ENCODE data around the gene SMYD3.

Gene SMYD3

GRCh38 chr1:245878585-245878984 is 628.5 kb downstream of the SMYD3 start:
- no peak for DNase-seq

DNA sequence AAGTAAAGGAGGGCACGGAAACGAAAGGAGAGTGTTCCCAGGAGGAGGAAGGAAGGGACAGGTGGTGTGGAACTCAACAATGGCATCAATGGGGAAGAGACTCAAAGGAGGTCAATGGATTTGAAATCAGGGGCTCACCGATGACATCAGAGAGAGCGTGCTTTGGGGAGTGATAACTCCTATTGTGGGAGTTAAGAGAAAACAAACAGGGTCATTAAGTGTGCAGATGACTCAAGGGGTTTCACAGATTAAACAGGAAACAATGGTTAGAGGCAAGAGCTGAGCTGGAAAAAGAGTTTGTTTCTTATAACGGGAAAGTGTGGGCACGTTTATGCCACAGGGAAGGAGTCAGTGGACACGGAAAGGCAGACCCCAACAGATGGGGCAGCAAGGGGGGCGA is 629.1 kb downstream of the SMYD3 start:
- DNase-seq, result no peak

- no peak for DNase-seq
These were observed 630.5 kb downstream of the SMYD3 start for GRCh38 chr1:245876586-245876985.

DNA sequence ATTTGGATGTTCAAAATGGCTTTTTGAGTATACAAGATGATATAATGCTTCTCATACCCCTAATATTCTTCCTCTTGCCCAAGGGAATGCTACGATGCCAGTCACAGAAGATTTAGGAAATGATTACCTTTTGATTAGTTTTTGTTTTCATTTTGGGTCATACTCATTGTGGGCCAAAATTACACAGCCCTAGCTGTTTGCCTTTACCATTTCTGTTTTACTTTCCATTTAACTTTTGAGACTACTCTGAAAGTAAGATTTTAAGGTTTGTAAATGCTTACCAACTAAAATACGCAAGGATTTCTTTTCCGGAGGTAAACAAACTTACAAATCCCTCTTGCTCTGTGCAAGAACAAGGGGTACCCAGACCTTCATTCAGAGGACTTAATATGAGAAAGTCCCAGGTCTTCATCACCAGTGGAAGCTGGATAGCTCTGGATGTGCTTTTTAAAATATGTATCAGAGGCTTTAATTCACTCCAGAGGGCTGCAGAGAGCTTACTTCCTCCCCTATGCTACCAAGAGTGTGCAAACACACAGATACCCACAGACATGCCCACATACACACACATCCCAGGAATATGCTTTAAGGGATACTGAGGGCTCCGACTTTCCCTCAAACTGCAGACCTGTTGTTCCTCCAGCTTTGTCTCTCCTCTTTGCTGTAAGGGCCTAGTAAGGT is 631.4 kb downstream of the SMYD3 start:
- no peak for DNase-seq

GRCh38 chr1:245874942-245875580 is 632.0 kb downstream of the SMYD3 start:
- DNase-seq, result no peak

DNA sequence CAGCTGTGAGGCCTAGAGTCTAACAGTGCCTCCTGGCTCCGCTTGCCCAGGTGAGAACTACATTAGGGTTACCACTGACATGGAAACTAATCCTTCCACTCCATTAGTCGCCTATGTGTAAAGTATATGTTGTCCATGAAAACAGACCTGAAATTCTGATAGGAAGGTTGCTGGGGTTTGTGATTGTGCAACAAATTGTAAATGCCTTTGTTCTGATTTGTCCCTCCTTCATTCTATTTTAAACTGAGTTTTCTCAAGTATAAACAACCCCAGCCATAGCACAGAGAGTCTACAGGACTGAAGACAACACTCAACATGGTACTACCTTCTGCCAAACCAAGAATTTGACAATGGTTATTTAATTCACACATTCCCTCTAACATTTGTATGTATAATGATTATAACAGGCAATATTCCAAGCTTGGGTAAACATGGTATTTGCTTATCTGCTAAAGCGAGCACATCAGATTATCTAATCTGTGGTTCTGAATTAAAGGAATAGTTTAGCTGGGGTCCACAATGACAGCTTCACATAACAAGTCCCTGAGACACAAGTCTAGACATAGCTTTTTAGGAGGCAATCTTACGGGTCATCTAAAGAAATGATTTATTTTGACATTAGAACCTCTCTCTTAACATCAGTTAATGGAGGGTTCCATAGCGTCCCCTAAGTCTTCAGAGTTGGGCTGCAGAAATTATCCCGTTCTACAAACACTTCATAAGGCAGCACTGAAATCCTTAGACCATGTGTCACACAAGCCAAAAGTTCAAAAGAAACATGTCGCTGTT is 633.0 kb downstream of the SMYD3 start:
- no peak for DNase-seq

DNA sequence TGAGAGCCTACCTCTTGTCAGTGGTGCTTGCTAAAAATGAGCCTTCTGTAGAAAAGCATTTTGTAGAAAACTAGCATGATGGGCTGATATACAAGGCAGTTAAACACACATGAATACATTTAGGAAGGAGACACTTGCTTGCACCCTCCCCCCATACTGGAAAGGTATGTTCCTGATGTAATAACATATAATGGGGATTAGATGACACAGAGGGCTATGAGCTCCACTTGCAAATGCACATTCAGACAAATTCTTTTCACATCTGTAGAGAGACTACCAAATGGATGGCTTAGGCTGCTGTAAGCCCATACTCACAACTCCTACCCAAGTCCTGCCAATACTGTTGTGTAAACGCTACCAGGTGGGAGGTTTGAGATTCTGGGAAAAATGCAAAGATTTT is 634.0 kb downstream of the SMYD3 start:
- no peak for DNase-seq

- DNase-seq, result no peak
These were observed 634.6 kb downstream of the SMYD3 start for GRCh38 chr1:245872475-245872874.

GRCh38 chr1:245871915-245872314 is 635.2 kb downstream of the SMYD3 start:
- DNase-seq, result no peak

GRCh38 chr1:245871191-245871590 is 635.9 kb downstream of the SMYD3 start:
- no peak for DNase-seq

DNA sequence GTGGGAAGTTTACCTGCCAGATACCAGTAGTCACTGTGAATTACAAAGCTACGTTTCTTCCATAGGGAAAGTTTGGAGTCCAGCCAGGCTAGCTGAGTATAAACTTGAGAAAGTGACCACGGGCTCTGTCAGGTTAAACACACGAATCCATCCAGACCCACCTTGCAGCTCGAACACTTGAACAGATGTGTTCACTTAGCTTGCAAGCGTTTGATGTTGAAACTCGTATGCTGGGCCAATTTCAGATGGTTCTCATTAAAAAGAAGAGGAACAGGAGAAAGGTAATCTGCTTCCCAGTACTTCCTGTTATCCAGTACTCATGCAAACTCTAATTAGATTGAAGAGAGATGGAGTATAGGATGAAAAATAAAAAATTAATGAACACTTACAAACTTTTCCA is 636.4 kb downstream of the SMYD3 start:
- no peak for DNase-seq

DNA sequence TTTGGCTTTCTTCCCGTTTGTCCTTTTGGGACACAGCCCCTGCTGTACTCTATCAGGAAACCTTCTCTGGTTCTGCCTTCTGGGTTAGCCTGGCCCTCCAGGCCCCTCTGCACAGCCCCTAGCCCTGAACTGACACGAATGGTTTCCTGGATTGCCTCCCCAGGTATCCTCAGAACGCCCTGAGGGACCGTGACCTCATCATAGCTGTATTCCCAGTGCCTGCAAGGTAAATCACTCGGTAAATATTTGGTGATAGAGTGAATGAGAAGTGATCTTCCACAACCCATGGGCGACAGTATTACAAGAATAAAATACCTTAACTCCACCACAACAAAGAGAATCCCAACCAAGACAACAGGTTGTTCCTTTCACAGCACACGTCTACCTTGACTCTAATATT is 637.2 kb downstream of the SMYD3 start:
- no peak for DNase-seq

- no peak for DNase-seq
These were observed 639.3 kb downstream of the SMYD3 start for GRCh38 chr1:245867738-245868137.

GRCh38 chr1:245864872-245865271 is 642.2 kb downstream of the SMYD3 start:
- no peak for DNase-seq

GRCh38 chr1:245863566-245864184 is 643.4 kb downstream of the SMYD3 start:
- no peak for DNase-seq

DNA sequence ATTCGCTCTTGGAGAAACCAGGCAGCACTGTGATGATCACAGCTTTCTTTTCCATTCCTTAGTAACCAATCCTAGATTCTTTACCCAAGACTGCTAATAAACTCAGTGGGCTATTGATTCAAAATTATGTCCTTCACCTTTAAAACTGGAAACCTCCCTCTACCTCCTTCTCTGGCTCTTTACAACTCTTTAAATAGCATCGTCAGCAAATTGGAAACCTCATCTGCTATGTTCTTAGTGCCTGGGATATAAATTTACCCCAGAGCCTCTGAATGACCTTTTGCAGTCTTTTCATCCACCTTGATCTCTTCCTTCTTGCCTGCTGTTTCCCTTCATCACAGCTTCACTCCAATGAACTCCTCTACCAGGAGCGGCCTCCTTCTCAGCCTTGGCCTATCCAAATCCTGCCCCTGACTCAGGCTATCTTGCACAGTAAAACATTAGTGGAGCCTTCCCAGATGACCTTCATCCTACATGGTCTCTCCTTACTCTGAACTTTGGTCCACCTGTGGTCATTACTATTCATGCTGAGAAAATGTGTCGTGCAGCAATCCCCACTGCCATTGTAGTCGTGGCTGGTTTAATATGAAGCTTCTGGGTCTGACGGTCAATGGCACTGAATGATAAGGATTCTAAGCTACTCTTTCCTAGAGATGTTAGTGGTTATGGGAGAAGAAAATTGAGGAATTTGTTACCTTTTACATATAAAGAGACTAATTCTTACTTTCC is 644.1 kb downstream of the SMYD3 start:
- DNase-seq, result no peak

GRCh38 chr1:245860657-245861544 is 646.2 kb downstream of the SMYD3 start:
- DNase-seq, result no peak

DNA sequence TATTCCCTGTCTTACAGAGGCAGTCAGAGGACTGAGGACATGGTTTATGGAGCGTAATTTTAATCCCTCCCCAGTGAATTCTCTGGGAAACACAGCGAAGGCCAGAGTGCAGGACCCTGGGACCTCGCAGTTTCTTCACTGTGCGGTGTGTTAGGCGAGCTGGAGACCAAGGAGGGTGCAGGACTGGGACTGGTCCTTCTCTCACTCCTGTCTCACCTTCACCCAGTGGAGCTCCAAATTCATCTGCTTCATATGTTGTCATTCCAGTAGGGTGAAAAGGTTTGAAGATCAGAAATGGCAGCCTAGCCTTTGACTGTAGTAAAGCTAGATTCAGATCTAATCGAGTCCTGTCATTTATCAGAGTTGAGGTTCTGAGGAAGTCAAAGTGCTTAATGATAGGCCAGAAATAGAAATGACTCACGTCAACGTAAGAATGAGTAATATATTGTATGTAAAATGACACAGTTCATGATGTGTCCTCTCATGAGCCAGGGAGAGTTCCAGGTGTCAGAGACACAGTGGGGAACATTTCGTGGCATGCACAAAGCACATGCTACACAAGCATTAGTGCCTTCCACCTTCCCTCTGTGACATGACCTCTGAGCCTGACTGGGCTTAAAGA is 647.5 kb downstream of the SMYD3 start:
- no peak for DNase-seq

DNA sequence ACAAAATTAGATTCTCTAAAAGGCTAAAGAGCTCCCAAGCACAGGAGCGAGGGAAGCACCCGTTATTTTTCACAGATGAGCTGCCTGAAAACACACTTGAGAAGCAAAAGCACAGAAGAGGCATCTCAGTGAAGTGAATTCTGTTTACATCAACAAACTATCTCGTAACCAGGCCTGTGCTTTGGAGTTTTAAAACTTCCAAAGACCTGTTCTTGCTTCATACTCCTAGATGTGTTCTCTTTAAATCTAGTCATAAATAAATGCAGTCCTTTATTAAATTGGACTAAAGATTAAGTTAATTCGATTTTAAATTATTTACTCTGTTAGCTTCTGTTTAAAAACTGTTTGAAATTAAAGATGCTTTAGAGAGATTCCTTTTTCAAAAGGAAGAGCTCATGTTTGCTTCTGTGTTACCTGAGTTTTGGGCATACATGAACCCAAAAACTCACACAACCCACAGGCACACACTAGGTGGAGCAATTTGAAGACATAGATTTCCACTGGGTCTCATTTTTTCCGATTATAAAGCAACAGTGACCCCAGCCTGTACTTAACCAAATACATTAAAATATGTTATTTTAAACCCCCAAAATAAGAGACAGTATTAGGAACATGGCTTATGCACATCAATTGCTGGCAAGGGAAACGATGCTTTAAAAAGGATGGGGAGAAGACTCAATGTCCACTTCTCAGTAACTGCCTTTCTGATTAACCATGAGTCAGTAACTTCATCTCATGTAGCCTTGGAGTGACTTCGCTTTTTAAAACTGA is 648.2 kb downstream of the SMYD3 start:
- DNase-seq, result no peak

DNA sequence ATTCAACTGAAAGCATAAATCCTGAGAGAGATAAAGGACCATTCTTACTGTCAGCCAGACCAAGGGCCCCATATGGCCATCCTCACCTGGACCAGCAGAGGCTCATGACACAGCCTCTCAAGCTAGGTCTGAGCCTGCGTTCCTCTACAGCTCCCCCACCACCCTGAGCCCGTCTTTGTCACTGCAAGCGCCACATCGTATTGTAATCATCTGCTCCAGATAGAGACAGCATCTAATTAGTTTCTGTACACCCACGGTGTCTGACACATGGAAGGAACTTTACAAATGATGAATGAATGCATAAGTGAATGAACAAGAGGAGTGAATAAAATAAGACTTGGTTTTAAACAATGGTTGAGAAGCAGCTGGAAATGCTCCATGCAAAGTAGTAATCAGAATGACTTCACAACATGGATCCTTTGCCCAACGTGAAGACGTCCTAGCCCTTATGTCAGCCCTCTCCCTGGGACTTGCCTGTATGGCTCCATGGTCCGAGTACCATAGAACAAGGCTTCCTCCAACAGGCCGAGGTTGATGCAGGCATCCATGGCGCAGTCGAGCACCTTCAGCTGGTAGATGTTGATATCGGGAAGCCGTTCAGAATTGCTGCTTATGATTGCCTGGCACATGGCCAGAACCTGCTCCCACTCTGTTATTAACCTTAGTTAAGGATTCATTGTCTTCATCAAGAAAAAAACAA is 648.9 kb downstream of the SMYD3 start:
- no peak for DNase-seq

Measured in stimulated activated CD4-positive, alpha-beta T cell treated with anti-CD3 and anti-CD28 coated beads, Interleukin-4, amount 100 ng/mL, for 4 hours (primary cell).